ENCODE data around the gene CEP290.

CEP290 gene

GRCh38 chr12:88108021-88108420 lies 33.9 kb downstream of the CEP290 start:
- no peak overlapping the region for H3K27ac ChIP-seq (ENCODE audit: insufficient read depth, low read depth, low read length, poor library complexity, severe bottlenecking)
- H3K36me3 ChIP-seq (ENCODE audit: control insufficient read depth, insufficient read depth, low read length), result peaks cover 5% of the 10 kb centered on the region
- H3K9me3 ChIP-seq (ENCODE audit: control insufficient read depth, low read length), result no peaks in the 10 kb centered on the region
- 100% methylated on average over 1 to 2 of the region's 2 CpGs for WGBS, 2 experiments
- H3K4me1 ChIP-seq (ENCODE audit: control insufficient read depth, insufficient read depth, low read length), result no peaks in the 10 kb centered on the region
- H3K27me3 ChIP-seq (ENCODE audit: control insufficient read depth, insufficient read depth, low read length, poor library complexity, severe bottlenecking), result no peaks in the 10 kb centered on the region
- no peak overlapping the region for H3K4me3 ChIP-seq (ENCODE audit: insufficient read depth, low read depth, low read length)

DNA sequence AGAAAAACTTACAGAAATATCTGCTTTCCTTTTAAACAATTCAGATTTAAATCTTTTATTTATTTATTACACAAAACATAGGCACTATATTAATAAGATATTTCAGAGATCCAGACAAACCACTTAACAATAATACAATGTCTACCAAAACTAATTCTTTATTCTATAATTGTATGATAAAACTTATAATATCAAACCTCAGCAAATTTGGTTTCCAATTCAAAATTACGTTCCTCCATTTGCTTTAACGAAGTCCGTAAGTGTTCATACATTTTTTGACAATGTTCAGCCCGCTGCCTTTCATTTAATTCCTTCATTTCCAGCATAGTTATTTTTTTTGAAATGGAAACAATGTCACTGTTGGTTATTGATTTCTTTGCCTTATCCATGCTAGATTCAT lies 48.3 kb downstream of the CEP290 start:
- Histone ChIP-seq H3K9me3 (ENCODE audit: control insufficient read depth, low read length) (no peaks in the 10 kb centered on the region), H3K4me3 (ENCODE audit: insufficient read depth, low read depth, low read length) (no peak overlapping the region), H3K27me3 (ENCODE audit: control insufficient read depth, insufficient read depth, low read length, poor library complexity, severe bottlenecking) (no peaks in the 10 kb centered on the region), H3K36me3 (ENCODE audit: control insufficient read depth, insufficient read depth, low read length) (peaks cover 4% of the 10 kb centered on the region), H3K4me1 (ENCODE audit: control insufficient read depth, insufficient read depth, low read length) (no peaks in the 10 kb centered on the region), H3K27ac (ENCODE audit: insufficient read depth, low read depth, low read length, poor library complexity, severe bottlenecking) (no peak overlapping the region)
- 83 to 92% methylated on average over 4 of the region's 4 CpGs for WGBS, 2 experiments

DNA sequence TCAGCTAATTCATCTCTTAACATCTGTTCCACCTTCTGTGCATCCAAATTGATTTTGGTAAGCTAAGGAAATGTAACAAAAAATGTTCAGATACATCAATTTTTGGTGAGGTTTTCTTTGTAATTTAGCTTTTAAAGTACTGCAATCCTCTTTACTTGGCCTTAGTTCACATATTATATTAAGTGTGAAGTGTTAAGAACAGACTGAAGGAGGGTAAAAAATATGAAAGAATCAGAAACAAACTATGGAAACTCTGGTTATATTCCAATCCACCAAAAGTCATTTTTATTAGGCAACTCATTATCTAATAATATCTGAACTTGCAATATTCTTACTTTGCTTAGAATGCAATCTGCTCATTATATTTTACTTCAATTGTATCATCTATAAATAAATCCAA lies 49.1 kb downstream of the CEP290 start:
- Histone ChIP-seq H3K9me3 (ENCODE audit: control insufficient read depth, low read length) (no peaks in the 10 kb centered on the region), H3K4me3 (ENCODE audit: insufficient read depth, low read depth, low read length) (no peak overlapping the region), H3K27ac (ENCODE audit: insufficient read depth, low read depth, low read length, poor library complexity, severe bottlenecking) (no peak overlapping the region), H3K4me1 (ENCODE audit: control insufficient read depth, insufficient read depth, low read length) (no peaks in the 10 kb centered on the region), H3K36me3 (ENCODE audit: control insufficient read depth, insufficient read depth, low read length) (peaks cover 4% of the 10 kb centered on the region), H3K27me3 (ENCODE audit: control insufficient read depth, insufficient read depth, low read length, poor library complexity, severe bottlenecking) (no peaks in the 10 kb centered on the region)

DNA sequence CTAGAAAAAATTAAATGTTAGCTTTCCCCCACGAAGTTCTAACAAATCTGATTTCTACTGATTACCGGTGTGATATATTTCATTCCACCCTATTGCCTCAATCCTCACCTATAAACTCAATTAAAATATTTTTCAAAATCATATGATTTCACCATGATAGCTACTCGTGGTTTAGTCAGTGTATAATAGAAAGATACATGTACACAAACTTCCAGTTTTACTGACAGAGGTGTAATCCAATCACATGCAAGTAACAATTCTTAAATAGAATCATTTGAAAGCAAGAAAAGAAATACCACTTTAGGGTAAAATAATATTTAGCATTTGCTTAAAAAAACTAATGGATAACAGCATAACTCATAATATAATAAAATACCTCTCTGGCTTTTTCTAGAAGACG lies 57.7 kb downstream of the CEP290 start:
- Histone ChIP-seq H3K4me3 (ENCODE audit: insufficient read depth, low read depth, low read length) (no peak overlapping the region), H3K27me3 (ENCODE audit: control insufficient read depth, insufficient read depth, low read length, poor library complexity, severe bottlenecking) (no peaks in the 10 kb centered on the region), H3K4me1 (ENCODE audit: control insufficient read depth, insufficient read depth, low read length) (no peaks in the 10 kb centered on the region), H3K36me3 (ENCODE audit: control insufficient read depth, insufficient read depth, low read length) (peaks cover 14% of the 10 kb centered on the region), H3K9me3 (ENCODE audit: control insufficient read depth, low read length) (no peaks in the 10 kb centered on the region), H3K27ac (ENCODE audit: insufficient read depth, low read depth, low read length, poor library complexity, severe bottlenecking) (no peak overlapping the region)
- WGBS, 2 experiments, result 92 to 95% methylated on average over 2 to 4 of the region's 4 CpGs

- WGBS, 2 experiments, result 90 to 91% methylated on average over 1 to 3 of the region's 3 CpGs
- Histone ChIP-seq H3K4me3 (ENCODE audit: insufficient read depth, low read depth, low read length) (no peak overlapping the region), H3K27ac (ENCODE audit: insufficient read depth, low read depth, low read length, poor library complexity, severe bottlenecking) (no peak overlapping the region), H3K36me3 (ENCODE audit: control insufficient read depth, insufficient read depth, low read length) (peaks cover 11% of the 10 kb centered on the region), H3K4me1 (ENCODE audit: control insufficient read depth, insufficient read depth, low read length) (no peaks in the 10 kb centered on the region), H3K27me3 (ENCODE audit: control insufficient read depth, insufficient read depth, low read length, poor library complexity, severe bottlenecking) (no peaks in the 10 kb centered on the region), H3K9me3 (ENCODE audit: control insufficient read depth, low read length) (no peaks in the 10 kb centered on the region)
These were observed 58.3 kb downstream of the CEP290 start for GRCh38 chr12:88083634-88084033.

GRCh38 chr12:88081247-88081646 lies 60.6 kb downstream of the CEP290 start:
- H3K9me3 ChIP-seq (ENCODE audit: control insufficient read depth, low read length), result no peaks in the 10 kb centered on the region
- peaks cover 14% of the 10 kb centered on the region for H3K36me3 ChIP-seq (ENCODE audit: control insufficient read depth, insufficient read depth, low read length)
- H3K4me3 ChIP-seq (ENCODE audit: insufficient read depth, low read depth, low read length), result no peak overlapping the region
- no peaks in the 10 kb centered on the region for H3K4me1 ChIP-seq (ENCODE audit: control insufficient read depth, insufficient read depth, low read length)
- H3K27me3 ChIP-seq (ENCODE audit: control insufficient read depth, insufficient read depth, low read length, poor library complexity, severe bottlenecking), result no peaks in the 10 kb centered on the region
- no peak overlapping the region for H3K27ac ChIP-seq (ENCODE audit: insufficient read depth, low read depth, low read length, poor library complexity, severe bottlenecking)

DNA sequence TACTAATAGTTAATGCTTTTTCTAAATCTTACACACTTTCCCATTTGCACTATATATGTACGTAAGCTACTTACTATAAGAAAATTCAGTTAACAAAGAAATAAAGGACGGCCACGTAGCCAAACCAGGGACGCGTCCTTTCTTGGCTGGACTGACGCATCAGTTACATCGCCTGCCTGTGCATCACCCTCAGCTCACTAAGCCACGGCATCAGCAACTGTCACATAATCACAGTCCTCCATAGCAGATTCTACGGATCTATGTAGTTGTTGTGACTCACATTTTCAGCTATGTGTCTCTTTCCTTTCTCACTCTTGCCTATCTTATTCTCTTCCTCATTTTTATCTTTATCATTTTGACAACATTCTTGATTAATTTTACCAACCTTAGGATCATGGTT lies 74.6 kb downstream of the CEP290 start:
- 95% methylated on average over 9 of the region's 9 CpGs for WGBS, 2 experiments
- H3K36me3 ChIP-seq (ENCODE audit: control insufficient read depth, insufficient read depth, low read length), result no peaks in the 10 kb centered on the region
- no peaks in the 10 kb centered on the region for H3K9me3 ChIP-seq (ENCODE audit: control insufficient read depth, low read length)
- H3K27me3 ChIP-seq (ENCODE audit: control insufficient read depth, insufficient read depth, low read length, poor library complexity, severe bottlenecking), result no peaks in the 10 kb centered on the region
- H3K27ac ChIP-seq (ENCODE audit: insufficient read depth, low read depth, low read length, poor library complexity, severe bottlenecking), result no peak overlapping the region
- no peaks in the 10 kb centered on the region for H3K4me1 ChIP-seq (ENCODE audit: control insufficient read depth, insufficient read depth, low read length)
- no peak overlapping the region for H3K4me3 ChIP-seq (ENCODE audit: insufficient read depth, low read depth, low read length)

GRCh38 chr12:88063375-88063774 lies 78.5 kb downstream of the CEP290 start:
- H3K4me3 ChIP-seq (ENCODE audit: insufficient read depth, low read depth, low read length), result no peak overlapping the region
- H3K27me3 ChIP-seq (ENCODE audit: control insufficient read depth, insufficient read depth, low read length, poor library complexity, severe bottlenecking), result no peaks in the 10 kb centered on the region
- no CpG with 5 or more reads among the region's 2 CpGs for WGBS, 2 experiments
- no peaks in the 10 kb centered on the region for H3K9me3 ChIP-seq (ENCODE audit: control insufficient read depth, low read length)
- H3K36me3 ChIP-seq (ENCODE audit: control insufficient read depth, insufficient read depth, low read length), result peaks cover 2% of the 10 kb centered on the region
- no peaks in the 10 kb centered on the region for H3K4me1 ChIP-seq (ENCODE audit: control insufficient read depth, insufficient read depth, low read length)
- H3K27ac ChIP-seq (ENCODE audit: insufficient read depth, low read depth, low read length, poor library complexity, severe bottlenecking), result no peak overlapping the region

DNA sequence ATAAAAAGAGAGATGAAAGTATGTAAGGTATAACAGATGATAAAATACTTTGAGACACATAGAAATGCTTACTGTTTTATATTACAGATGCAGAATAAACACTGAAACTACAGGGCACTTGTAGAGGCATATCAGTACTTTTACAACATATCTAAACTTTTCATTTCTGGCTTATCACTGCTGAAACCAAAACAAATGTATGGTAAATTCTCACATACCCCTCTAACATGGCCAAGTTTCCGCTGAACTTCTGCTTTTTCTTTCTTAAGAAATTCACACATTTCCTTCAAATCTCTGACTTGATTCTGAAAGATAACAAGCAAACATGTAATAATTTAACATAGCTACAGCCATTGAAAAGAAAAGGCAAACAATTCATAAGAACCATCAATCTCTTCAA lies 79.4 kb downstream of the CEP290 start:
- peaks cover 2% of the 10 kb centered on the region for H3K36me3 ChIP-seq (ENCODE audit: control insufficient read depth, insufficient read depth, low read length)

DNA sequence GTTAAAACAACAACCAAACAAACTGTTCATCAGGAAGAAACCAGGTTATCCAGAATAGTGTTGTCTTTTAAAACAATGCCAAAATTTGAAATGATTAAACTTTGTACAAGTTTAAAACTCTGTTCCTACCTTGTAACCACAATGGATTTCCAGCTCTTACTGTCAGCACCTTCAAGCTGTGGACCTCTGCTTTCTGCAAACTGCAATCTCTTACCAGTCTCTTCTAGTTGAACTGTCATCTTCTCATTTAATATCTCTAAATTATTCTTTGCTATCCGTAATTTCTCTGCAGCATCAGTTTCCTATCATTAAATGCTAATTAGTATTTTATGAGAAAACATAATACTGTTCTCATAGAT lies 83.2 kb downstream of the CEP290 start:
- Histone ChIP-seq H3K4me1 (ENCODE audit: control insufficient read depth, insufficient read depth, low read length) (no peaks in the 10 kb centered on the region), H3K27ac (ENCODE audit: insufficient read depth, low read depth, low read length, poor library complexity, severe bottlenecking) (no peak overlapping the region), H3K27me3 (ENCODE audit: control insufficient read depth, insufficient read depth, low read length, poor library complexity, severe bottlenecking) (no peaks in the 10 kb centered on the region), H3K9me3 (ENCODE audit: control insufficient read depth, low read length) (no peaks in the 10 kb centered on the region), H3K4me3 (ENCODE audit: insufficient read depth, low read depth, low read length) (no peak overlapping the region), H3K36me3 (ENCODE audit: control insufficient read depth, insufficient read depth, low read length) (peaks cover 2% of the 10 kb centered on the region)
- WGBS, 2 experiments, result 100% methylated on average over 1 of the region's 1 CpG; no CpG with 5 or more reads in 1 of the 2 experiments

More for the DNA sequence above, 79.4 kb downstream of the CEP290 start:
- H3K27ac ChIP-seq (ENCODE audit: insufficient read depth, low read depth, low read length, poor library complexity, severe bottlenecking), result no peak overlapping the region
- no peaks in the 10 kb centered on the region for H3K4me1 ChIP-seq (ENCODE audit: control insufficient read depth, insufficient read depth, low read length)
- H3K9me3 ChIP-seq (ENCODE audit: control insufficient read depth, low read length), result no peaks in the 10 kb centered on the region
- 95 to 97% methylated on average over 1 of the region's 1 CpG for WGBS, 2 experiments
- H3K4me3 ChIP-seq (ENCODE audit: insufficient read depth, low read depth, low read length), result no peak overlapping the region
- no peaks in the 10 kb centered on the region for H3K27me3 ChIP-seq (ENCODE audit: control insufficient read depth, insufficient read depth, low read length, poor library complexity, severe bottlenecking)

- Histone ChIP-seq H3K27ac (ENCODE audit: insufficient read depth, low read depth, low read length, poor library complexity, severe bottlenecking) (no peak overlapping the region), H3K4me3 (ENCODE audit: insufficient read depth, low read depth, low read length) (no peak overlapping the region), H3K9me3 (ENCODE audit: control insufficient read depth, low read length) (no peaks in the 10 kb centered on the region), H3K4me1 (ENCODE audit: control insufficient read depth, insufficient read depth, low read length) (no peaks in the 10 kb centered on the region), H3K36me3 (ENCODE audit: control insufficient read depth, insufficient read depth, low read length) (peaks cover 2% of the 10 kb centered on the region), H3K27me3 (ENCODE audit: control insufficient read depth, insufficient read depth, low read length, poor library complexity, severe bottlenecking) (no peaks in the 10 kb centered on the region)
- 93 to 97% methylated on average over 4 of the region's 4 CpGs for WGBS, 2 experiments
These were observed 83.7 kb downstream of the CEP290 start for GRCh38 chr12:88057994-88058718.

Measured in ectodermal cell (in vitro differentiated cells).